GM10248 (cell line): ENCODE data around the gene RCAN2.

Experiments
- CTCF ChIA-PET: fragments of 300-600 bp; sonication (Branson Sonifier 250); formaldehyde crosslinking; extraction: SDS; loops from one replicate; lab custom pipeline; 2021; ENCODE audit warnings: antibody characterized with exemption; lab: Yijun Ruan, JAX
- POLR2A ChIA-PET: fragments of 350-650 bp; sonication (Branson Sonifier 250); formaldehyde crosslinking; extraction: SDS; loops from one replicate; lab custom pipeline; 2020; ENCODE audit warnings: antibody characterized with exemption; lab: Yijun Ruan, JAX
- DNase-seq: peaks from one replicate; pipeline ENCODE4 v3.0.0; 2012; ENCODE audit errors: extremely low spot score
- TF ChIP-seq, protein P1 (sequence below): IDR thresholded peaks from 2 replicates; pipeline ENCODE4 v1.5.1; 2012; ENCODE audit warnings: mild to moderate bottlenecking, low read depth; ENCODE audit errors: extremely low read depth, missing control alignments, control extremely low read depth

Gene RCAN2

GRCh38 chr6:46356543-46356942 is 134.7 kb downstream of the RCAN2 start:
- no peak for DNase-seq
- CTCF ChIA-PET, result no interaction called here
- TF ChIP-seq, protein P1, sequence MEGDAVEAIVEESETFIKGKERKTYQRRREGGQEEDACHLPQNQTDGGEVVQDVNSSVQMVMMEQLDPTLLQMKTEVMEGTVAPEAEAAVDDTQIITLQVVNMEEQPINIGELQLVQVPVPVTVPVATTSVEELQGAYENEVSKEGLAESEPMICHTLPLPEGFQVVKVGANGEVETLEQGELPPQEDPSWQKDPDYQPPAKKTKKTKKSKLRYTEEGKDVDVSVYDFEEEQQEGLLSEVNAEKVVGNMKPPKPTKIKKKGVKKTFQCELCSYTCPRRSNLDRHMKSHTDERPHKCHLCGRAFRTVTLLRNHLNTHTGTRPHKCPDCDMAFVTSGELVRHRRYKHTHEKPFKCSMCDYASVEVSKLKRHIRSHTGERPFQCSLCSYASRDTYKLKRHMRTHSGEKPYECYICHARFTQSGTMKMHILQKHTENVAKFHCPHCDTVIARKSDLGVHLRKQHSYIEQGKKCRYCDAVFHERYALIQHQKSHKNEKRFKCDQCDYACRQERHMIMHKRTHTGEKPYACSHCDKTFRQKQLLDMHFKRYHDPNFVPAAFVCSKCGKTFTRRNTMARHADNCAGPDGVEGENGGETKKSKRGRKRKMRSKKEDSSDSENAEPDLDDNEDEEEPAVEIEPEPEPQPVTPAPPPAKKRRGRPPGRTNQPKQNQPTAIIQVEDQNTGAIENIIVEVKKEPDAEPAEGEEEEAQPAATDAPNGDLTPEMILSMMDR, result no peak
- POLR2A ChIA-PET, result no interaction called here

DNA sequence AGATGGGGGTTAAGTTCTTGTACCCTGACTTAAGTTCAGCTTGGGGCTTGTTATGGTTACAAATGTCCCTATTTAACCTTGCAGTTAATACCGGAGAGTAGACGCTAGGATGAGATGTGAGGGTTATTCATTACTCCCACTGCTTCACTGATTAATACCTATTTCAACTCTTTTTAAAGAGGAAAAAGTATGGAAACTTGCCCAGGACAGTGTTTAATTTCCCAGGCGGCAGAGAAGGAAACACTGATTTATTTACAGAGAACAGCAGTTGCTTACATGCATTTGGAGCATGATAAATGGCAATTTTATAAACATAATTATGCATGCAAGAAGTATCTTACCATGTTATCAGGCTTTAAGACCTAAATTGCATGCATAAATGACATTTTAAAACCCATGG is 137.7 kb downstream of the RCAN2 start:
- ChIA-PET POLR2A (no interaction called here), CTCF (no interaction called here)
- no peak for DNase-seq
- TF ChIP-seq, protein P1, result no peak

- CTCF ChIA-PET, result no interaction called here
- TF ChIP-seq, protein P1, result no peak
- POLR2A ChIA-PET, result no interaction called here
- no peak for DNase-seq
Measured at GRCh38 chr6:46352541-46353268, 138.5 kb downstream of the RCAN2 start.

DNA sequence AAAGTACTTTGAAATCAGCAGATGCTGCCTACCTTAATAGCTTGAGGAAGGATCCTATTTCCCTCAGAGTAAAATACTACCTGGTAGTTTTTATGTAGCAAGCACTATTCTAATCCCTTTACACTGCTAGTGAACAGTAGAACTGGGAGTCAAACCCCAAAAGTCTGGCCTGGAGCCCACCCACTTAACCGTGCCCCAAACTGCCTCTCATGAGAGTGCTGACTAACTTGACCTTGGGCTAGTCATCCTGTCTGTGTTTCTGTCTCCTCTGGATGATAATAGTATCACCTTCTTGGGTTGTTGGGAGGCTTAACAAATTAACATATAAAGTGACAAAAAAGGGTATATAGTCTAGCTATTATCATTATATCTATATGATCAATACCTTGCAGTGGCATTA is 140.5 kb downstream of the RCAN2 start:
- TF ChIP-seq, protein P1, result no peak
- no peak for DNase-seq
- ChIA-PET CTCF (no interaction called here), POLR2A (no interaction called here)

DNA sequence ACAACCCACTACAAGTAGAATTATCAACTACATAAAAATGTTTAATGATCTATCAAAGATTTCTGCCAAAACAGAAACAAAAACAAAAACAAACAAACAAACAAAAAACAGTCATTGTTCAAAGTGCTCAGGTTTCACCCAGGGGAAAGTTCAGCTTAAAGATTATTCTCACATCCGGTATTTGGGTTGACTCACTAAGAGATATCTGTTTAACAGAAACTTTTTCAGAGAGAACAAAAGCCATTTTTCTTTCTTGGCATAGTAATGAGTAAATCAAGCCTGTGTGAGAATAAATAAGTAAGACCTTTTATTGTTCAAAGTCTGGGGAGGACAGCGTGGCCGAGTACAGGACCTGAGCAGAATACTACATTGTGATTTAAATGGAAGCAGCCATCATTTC is 143.6 kb downstream of the RCAN2 start:
- DNase-seq, result peak; percentile 13
- POLR2A ChIA-PET, result no interaction called here
- TF ChIP-seq, protein P1, result no peak
- CTCF ChIA-PET, result interaction anchor here (1.5 kb wide), 1 partner anchor 13 kb away, joined by 3 read pairs; no protein-coding TSS in a partner anchor

GRCh38 chr6:46340246-46340645 is 151.0 kb downstream of the RCAN2 start:
- TF ChIP-seq, protein P1, result no peak
- POLR2A ChIA-PET, result no interaction called here
- DNase-seq, result no peak
- CTCF ChIA-PET, result interaction anchor here (0.8 to 1.5 kb wide), 3 partner anchors 11 to 34 kb away, joined by 3 to 4 read pairs (median 4); no protein-coding TSS in a partner anchor

DNA sequence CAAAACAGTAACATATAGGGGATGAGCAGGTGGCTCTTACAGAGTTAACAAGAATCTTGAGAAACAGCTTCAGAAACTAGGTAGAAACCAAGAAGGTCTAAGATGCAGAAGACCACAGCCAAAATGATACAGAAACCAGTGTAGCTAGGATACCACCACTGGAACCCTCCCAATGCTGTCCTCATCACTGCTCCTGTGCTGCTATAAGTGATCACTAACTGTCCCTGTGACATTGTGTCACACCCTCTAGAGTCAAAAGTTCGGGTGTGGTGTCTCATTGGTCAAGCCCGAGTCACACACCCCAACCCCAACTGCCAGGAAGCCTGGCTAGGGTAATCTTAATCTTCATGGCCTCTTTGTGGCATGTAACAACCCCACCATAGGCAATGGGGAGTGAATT is 153.1 kb downstream of the RCAN2 start:
- TF ChIP-seq, protein P1, result no peak
- ChIA-PET CTCF (interaction anchor here (1.4 kb wide), 1 partner anchor 12 kb away, joined by 4 read pairs; no protein-coding TSS in a partner anchor), POLR2A (no interaction called here)
- no peak for DNase-seq
